ENCODE data around the gene KCNH6.

DNA sequence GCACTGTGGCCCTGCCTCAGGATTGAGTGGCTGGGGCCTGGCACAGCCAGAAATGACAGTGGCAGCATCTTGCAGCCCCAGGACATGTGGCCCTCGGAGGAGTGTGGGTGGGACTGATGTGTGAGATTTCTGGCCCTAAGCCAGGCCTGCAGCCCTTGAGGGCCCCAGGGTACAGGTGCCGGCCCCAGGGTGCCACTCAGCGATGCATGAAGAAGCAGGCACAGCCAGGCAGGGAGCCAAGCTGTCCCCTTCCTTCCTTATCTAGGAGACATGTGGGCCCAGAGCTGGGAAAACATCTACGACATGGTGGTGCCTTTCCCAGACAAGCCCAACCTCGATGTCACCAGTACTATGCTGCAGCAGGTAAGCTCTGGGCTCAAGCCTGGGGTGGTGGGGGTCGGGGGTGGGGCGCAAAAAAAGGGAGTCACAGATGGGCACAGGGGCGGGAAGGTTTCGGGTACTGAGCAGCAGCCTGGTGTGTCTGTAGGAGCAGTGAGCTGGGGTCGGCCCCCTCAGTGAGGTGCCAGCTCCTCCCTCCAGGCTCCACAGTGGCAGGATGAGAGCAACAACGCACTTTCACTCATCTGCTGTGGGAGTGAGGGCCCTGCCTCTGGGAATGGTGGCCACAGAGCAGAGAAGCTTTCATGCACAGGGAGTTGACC is 42.2 kb upstream of the KCNH6 start:
- TF ChIP-seq, protein P1, sequence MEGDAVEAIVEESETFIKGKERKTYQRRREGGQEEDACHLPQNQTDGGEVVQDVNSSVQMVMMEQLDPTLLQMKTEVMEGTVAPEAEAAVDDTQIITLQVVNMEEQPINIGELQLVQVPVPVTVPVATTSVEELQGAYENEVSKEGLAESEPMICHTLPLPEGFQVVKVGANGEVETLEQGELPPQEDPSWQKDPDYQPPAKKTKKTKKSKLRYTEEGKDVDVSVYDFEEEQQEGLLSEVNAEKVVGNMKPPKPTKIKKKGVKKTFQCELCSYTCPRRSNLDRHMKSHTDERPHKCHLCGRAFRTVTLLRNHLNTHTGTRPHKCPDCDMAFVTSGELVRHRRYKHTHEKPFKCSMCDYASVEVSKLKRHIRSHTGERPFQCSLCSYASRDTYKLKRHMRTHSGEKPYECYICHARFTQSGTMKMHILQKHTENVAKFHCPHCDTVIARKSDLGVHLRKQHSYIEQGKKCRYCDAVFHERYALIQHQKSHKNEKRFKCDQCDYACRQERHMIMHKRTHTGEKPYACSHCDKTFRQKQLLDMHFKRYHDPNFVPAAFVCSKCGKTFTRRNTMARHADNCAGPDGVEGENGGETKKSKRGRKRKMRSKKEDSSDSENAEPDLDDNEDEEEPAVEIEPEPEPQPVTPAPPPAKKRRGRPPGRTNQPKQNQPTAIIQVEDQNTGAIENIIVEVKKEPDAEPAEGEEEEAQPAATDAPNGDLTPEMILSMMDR (IDR thresholded peaks at IDR 0.05), result no peak
- no peak for TF ChIP-seq POLR2A (IDR thresholded peaks at IDR 0.05)

Measured in body of pancreas (tissue), 4 donors.